HG02678 (cell line): ENCODE data around the gene PSMB3.

Experiments
- ATAC-seq: cut with Tn5 transposase; IDR thresholded peaks from one replicate; pipeline ENCODE4 v1.9.1; 2021; ENCODE audit warnings: mild to moderate bottlenecking, moderate library complexity; ENCODE audit not compliant: unreplicated experiment

Gene PSMB3

GRCh38 chr17:38752308-38753070, at the start of gene PSMB3:
Gene PSMB3 (plus strand): TSS chr17:38752741. CDS start chr17:38752827, 86 bp downstream.
- peak; percentile 91 for ATAC-seq

- peak; percentile 4 for ATAC-seq
Observed at GRCh38 chr17:38702916-38703741, 49.4 kb upstream of the PSMB3 start.

GRCh38 chr17:38703742-38704605, 48.6 kb upstream of the PSMB3 start:
- peak; percentile 25 for ATAC-seq

- ATAC-seq: no peak
Observed at GRCh38 chr17:38704606-38705522, 47.7 kb upstream of the PSMB3 start, which contains the start of gene MLLT6. Gene MLLT6 (plus strand): TSS chr17:38705273. CDS start chr17:38705633, 360 bp downstream.

- no peak for ATAC-seq
Observed at GRCh38 chr17:38705523-38705802, 47.1 kb upstream of the PSMB3 start.

GRCh38 chr17:38705803-38706504, 46.6 kb upstream of the PSMB3 start:
- no peak for ATAC-seq

- ATAC-seq: no peak
Observed at GRCh38 chr17:38706505-38707216, 45.9 kb upstream of the PSMB3 start.

- no peak for ATAC-seq
Observed at GRCh38 chr17:38707678-38708351, 44.7 kb upstream of the PSMB3 start.

GRCh38 chr17:38709104-38709820, 43.3 kb upstream of the PSMB3 start:
- ATAC-seq: no peak

GRCh38 chr17:38709864-38710603, 42.5 kb upstream of the PSMB3 start:
- ATAC-seq: no peak

GRCh38 chr17:38710604-38710962, 42.0 kb upstream of the PSMB3 start:
- ATAC-seq: no peak

GRCh38 chr17:38710985-38711384, 41.6 kb upstream of the PSMB3 start:
- no peak for ATAC-seq

- no peak for ATAC-seq
Observed at GRCh38 chr17:38711792-38712571, 40.6 kb upstream of the PSMB3 start.

GRCh38 chr17:38712593-38712992, 39.9 kb upstream of the PSMB3 start:
- no peak for ATAC-seq

- no peak for ATAC-seq
Observed at GRCh38 chr17:38713456-38714075, 39.0 kb upstream of the PSMB3 start.
